Lung (tissue), 12 donors: ENCODE measurements around the gene LMAN2L. TPM values are rescaled to one million over a fixed set of nuclear protein-coding genes. Genes with fewer than 3 reads are reported as not detected.

Experiments used
- ATAC-seq: fragments of 200-7000 bp; cut with Tn5 transposase; one replicate; pipeline ENCODE4 v1.9.1; 2020; ENCODE audit warnings: moderate number of reproducible peaks; ENCODE audit not compliant: insufficient read depth, low FRiP score
- DNase-seq, 3 donors: peaks; one replicate each; pipeline ENCODE4 v3.0.0-alpha.2; 2013 to 2017
- H3K27ac ChIP-seq, 2 donors: one replicate each; pipeline ENCODE4 v1.5.1; 2013; ENCODE audit warnings: mild to moderate bottlenecking in 2 of 2, moderate library complexity in 2 of 2, control low read depth in 1 of 2, inconsistent platforms in 1 of 2, low read depth in 1 of 2, low read length in 1 of 2
- H3K27me3 ChIP-seq, 3 donors: one replicate each; pipeline ENCODE4 v1.5.1; 2013; ENCODE audit warnings: low read length in 2 of 3; ENCODE audit not compliant: control insufficient read depth in 3 of 3, insufficient read depth in 3 of 3
- H3K36me3 ChIP-seq, 4 donors: one replicate each; pipeline ENCODE4 v1.5.1; 2013; ENCODE audit warnings: low read length in 4 of 4, mild to moderate bottlenecking in 1 of 4, moderate library complexity in 1 of 4; ENCODE audit not compliant: control insufficient read depth in 4 of 4, insufficient read depth in 4 of 4
- H3K4me1 ChIP-seq, 5 donors: one replicate each; pipeline ENCODE4 v1.5.1; 2013; ENCODE audit warnings: low read length in 5 of 5, mild to moderate bottlenecking in 2 of 5, moderate library complexity in 1 of 5; ENCODE audit not compliant: control insufficient read depth in 5 of 5, insufficient read depth in 5 of 5
- H3K4me3 ChIP-seq: one replicate; pipeline ENCODE4 v1.5.1; 2013; ENCODE audit warnings: mild to moderate bottlenecking, control low read depth, moderate library complexity
- H3K9ac ChIP-seq, 2 donors: one replicate each; pipeline ENCODE4 v1.5.1; 2013; ENCODE audit warnings: low read length in 2 of 2, control low read depth in 1 of 2; ENCODE audit not compliant: insufficient read depth in 1 of 2
- H3K9me3 ChIP-seq, 4 donors: one replicate each; pipeline ENCODE4 v1.5.1; 2013; ENCODE audit warnings: low read length in 3 of 4, mild to moderate bottlenecking in 1 of 4, moderate library complexity in 1 of 4; ENCODE audit not compliant: control insufficient read depth in 4 of 4, insufficient read depth in 3 of 4
- CTCF ChIP-seq: IDR thresholded peaks from 2 replicates; pipeline ENCODE4 v1.5.1; 2012; ENCODE audit warnings: mild to moderate bottlenecking; ENCODE audit errors: control extremely low read depth, extremely low read depth
- WGBS, 2 donors: extraction: QIAGEN DNeasy Blood & Tissue Kit; methylation state at CpG; one replicate each; pipeline ENCODE4 v1.1.7; 2013; 5-methylcytosine and 5-hydroxymethylcytosine counted together
- polyA plus RNA-seq, 2 donors: library from polyadenylated mRNA; stranded (reverse); fragments of 200-250 nt; gene quantifications; one replicate each; pipeline ENCODE4 v1.2.1, GENCODE V29; 2013
- total RNA-seq, 2 donors: library from RNA; depleted of rRNA in 1 of 2; stranded (reverse); fragments of >200 nt in 1 of 2; gene quantifications; one replicate each; pipeline ENCODE4 v1.2.1, GENCODE V29; 2014 to 2021
- donor health status: control.
- donor health status: control.
- donor health status: Bipolar disorder and iron deficiency.
- donor health status: healthy.
- donor health status: DM: yes; HTN: yes; CAD: no.

Gene LMAN2L
- total and polyA plus RNA-seq, 4 donors, result 8.6 to 36.3 (median 16.5) TPM

- Histone ChIP-seq H3K27me3 (no peaks in the 10 kb centered on the region), H3K9me3 (no peaks in the 10 kb centered on the region), H3K27ac (no peak overlapping the region), H3K36me3 (no peaks in the 10 kb centered on the region), H3K4me3 (no peak overlapping the region), H3K9ac (no peak overlapping the region), H3K4me1 (peaks cover 0 to 10% (median 0%) of the 10 kb centered on the region in 5 donors)
- 0 to 42% methylated on average over 1 of the region's 1 CpG for WGBS, 2 donors
- DNase-seq, result no peak
- TF ChIP-seq CTCF, result no peak
- no peak for ATAC-seq
These were observed 35.3 kb upstream of the LMAN2L start for GRCh38 chr2:96775160-96775559.

- Histone ChIP-seq H3K9ac (no peak overlapping the region), H3K4me1 (peaks cover 0 to 12% (median 0%) of the 10 kb centered on the region in 5 donors), H3K9me3 (no peaks in the 10 kb centered on the region), H3K27me3 (no peaks in the 10 kb centered on the region), H3K27ac (peak overlapping the region in 1 of 2 donors; percentile 68), H3K4me3 (peak overlapping the region; percentile 3), H3K36me3 (no peaks in the 10 kb centered on the region)
- WGBS, 2 donors, result 25 to 41% methylated on average over 7 of the region's 7 CpGs
- no peak for DNase-seq
- no peak for ATAC-seq
- TF ChIP-seq CTCF, result no peak
These were observed 34.1 kb upstream of the LMAN2L start for GRCh38 chr2:96773922-96774321.

- Histone ChIP-seq H3K27me3 (no peaks in the 10 kb centered on the region), H3K4me1 (peaks cover 0 to 12% (median 0%) of the 10 kb centered on the region in 5 donors), H3K9me3 (no peaks in the 10 kb centered on the region), H3K36me3 (no peaks in the 10 kb centered on the region), H3K27ac (no peak overlapping the region), H3K9ac (no peak overlapping the region), H3K4me3 (no peak overlapping the region)
- TF ChIP-seq CTCF, result no peak
- DNase-seq (no peak), ATAC-seq (no peak)
- WGBS, 2 donors, result 91 to 94% methylated on average over 12 of the region's 12 CpGs
These were observed 33.2 kb upstream of the LMAN2L start for GRCh38 chr2:96772903-96773671.
